ENCODE results near the gene NT5C2.
"Not testable (repeated sequence)": the region's sequence is repeated elsewhere in the genome, so short reads cannot be mapped to it uniquely, and the experiment has no call there.

The NT5C2 gene

GRCh38 chr10:103184615-103185014, 8.5 kb downstream of the NT5C2 start:
- Histone ChIP-seq H3K36me3 (ENCODE audit: control insufficient read depth in 2 of 2, insufficient read depth in 2 of 2, low read length in 2 of 2) (peaks cover 8% of the 10 kb centered on the region in 2 donors), H3K27me3 (ENCODE audit: control insufficient read depth in 1 of 2, insufficient read depth in 2 of 2, low read length in 2 of 2) (no peaks in the 10 kb centered on the region), H3K27ac (ENCODE audit: low read length) (no peak overlapping the region), H3K9me3 (ENCODE audit: control insufficient read depth in 2 of 2, low read length in 2 of 2) (no peaks in the 10 kb centered on the region), H3K9ac (ENCODE audit: low read length in 2 of 2) (no peak overlapping the region), H3K4me1 (ENCODE audit: control insufficient read depth, insufficient read depth, low read length) (peaks cover 3% of the 10 kb centered on the region), H3K4me3 (ENCODE audit: low read length in 2 of 2) (no peak overlapping the region)

- not testable (repeated sequence) for H3K4me1 ChIP-seq (ENCODE audit: control insufficient read depth, insufficient read depth, low read length); H3K36me3 ChIP-seq (ENCODE audit: control insufficient read depth in 2 of 2, insufficient read depth in 2 of 2, low read length in 2 of 2); H3K9ac ChIP-seq (ENCODE audit: low read length in 2 of 2); H3K9me3 ChIP-seq (ENCODE audit: control insufficient read depth in 2 of 2, low read length in 2 of 2); H3K4me3 ChIP-seq (ENCODE audit: low read length in 2 of 2); H3K27ac ChIP-seq (ENCODE audit: low read length); H3K27me3 ChIP-seq (ENCODE audit: control insufficient read depth in 1 of 2, insufficient read depth in 2 of 2, low read length in 2 of 2)
Measured at GRCh38 chr10:103183991-103184451, 9.1 kb downstream of the NT5C2 start.

GRCh38 chr10:103181244-103181643, 11.8 kb downstream of the NT5C2 start:
- no peak overlapping the region for H3K27ac ChIP-seq (ENCODE audit: low read length)
- H3K27me3 ChIP-seq (ENCODE audit: control insufficient read depth in 1 of 2, insufficient read depth in 2 of 2, low read length in 2 of 2), result no peaks in the 10 kb centered on the region
- peaks cover 8 to 12% of the 10 kb centered on the region in 2 donors for H3K36me3 ChIP-seq (ENCODE audit: control insufficient read depth in 2 of 2, insufficient read depth in 2 of 2, low read length in 2 of 2)
- H3K9me3 ChIP-seq (ENCODE audit: control insufficient read depth in 2 of 2, low read length in 2 of 2), result no peaks in the 10 kb centered on the region
- no peak overlapping the region for H3K9ac ChIP-seq (ENCODE audit: low read length in 2 of 2)
- peaks cover 3% of the 10 kb centered on the region for H3K4me1 ChIP-seq (ENCODE audit: control insufficient read depth, insufficient read depth, low read length)
- no peak overlapping the region for H3K4me3 ChIP-seq (ENCODE audit: low read length in 2 of 2)

- Histone ChIP-seq H3K9me3 (ENCODE audit: control insufficient read depth in 2 of 2, low read length in 2 of 2) (no peaks in the 10 kb centered on the region), H3K27ac (ENCODE audit: low read length) (no peak overlapping the region), H3K4me3 (ENCODE audit: low read length in 2 of 2) (no peak overlapping the region), H3K9ac (ENCODE audit: low read length in 2 of 2) (no peak overlapping the region), H3K27me3 (ENCODE audit: control insufficient read depth in 1 of 2, insufficient read depth in 2 of 2, low read length in 2 of 2) (no peaks in the 10 kb centered on the region), H3K36me3 (ENCODE audit: control insufficient read depth in 2 of 2, insufficient read depth in 2 of 2, low read length in 2 of 2) (peaks cover 8 to 12% of the 10 kb centered on the region in 2 donors), H3K4me1 (ENCODE audit: control insufficient read depth, insufficient read depth, low read length) (peaks cover 3% of the 10 kb centered on the region)
Measured at GRCh38 chr10:103180491-103180890, 12.6 kb downstream of the NT5C2 start.

GRCh38 chr10:103177123-103177522, 15.9 kb downstream of the NT5C2 start:
- Histone ChIP-seq H3K4me3 (ENCODE audit: low read length in 2 of 2) (no peak overlapping the region), H3K27me3 (ENCODE audit: control insufficient read depth in 1 of 2, insufficient read depth in 2 of 2, low read length in 2 of 2) (no peaks in the 10 kb centered on the region), H3K36me3 (ENCODE audit: control insufficient read depth in 2 of 2, insufficient read depth in 2 of 2, low read length in 2 of 2) (peaks cover 12 to 15% of the 10 kb centered on the region in 2 donors), H3K4me1 (ENCODE audit: control insufficient read depth, insufficient read depth, low read length) (no peaks in the 10 kb centered on the region), H3K9ac (ENCODE audit: low read length in 2 of 2) (no peak overlapping the region), H3K9me3 (ENCODE audit: control insufficient read depth in 2 of 2, low read length in 2 of 2) (no peaks in the 10 kb centered on the region), H3K27ac (ENCODE audit: low read length) (no peak overlapping the region)

GRCh38 chr10:103175580-103176285, 17.3 kb downstream of the NT5C2 start:
- Histone ChIP-seq H3K4me3 (ENCODE audit: low read length in 2 of 2) (no peak overlapping the region), H3K27ac (ENCODE audit: low read length) (no peak overlapping the region), H3K36me3 (ENCODE audit: control insufficient read depth in 2 of 2, insufficient read depth in 2 of 2, low read length in 2 of 2) (peaks cover 11 to 15% of the 10 kb centered on the region in 2 donors)

GRCh38 chr10:103174324-103174723, 18.7 kb downstream of the NT5C2 start:
- not testable (repeated sequence) for H3K27ac ChIP-seq (ENCODE audit: low read length); H3K4me3 ChIP-seq (ENCODE audit: low read length in 2 of 2); H3K27me3 ChIP-seq (ENCODE audit: control insufficient read depth in 1 of 2, insufficient read depth in 2 of 2, low read length in 2 of 2); H3K9me3 ChIP-seq (ENCODE audit: control insufficient read depth in 2 of 2, low read length in 2 of 2); H3K4me1 ChIP-seq (ENCODE audit: control insufficient read depth, insufficient read depth, low read length); H3K9ac ChIP-seq (ENCODE audit: low read length in 2 of 2)
- peaks cover 6 to 11% of the 10 kb centered on the region in 2 donors for H3K36me3 ChIP-seq (ENCODE audit: control insufficient read depth in 2 of 2, insufficient read depth in 2 of 2, low read length in 2 of 2)

More at GRCh38 chr10:103175580-103176285, 17.3 kb downstream of the NT5C2 start:
- Histone ChIP-seq H3K27me3 (ENCODE audit: control insufficient read depth in 1 of 2, insufficient read depth in 2 of 2, low read length in 2 of 2) (no peaks in the 10 kb centered on the region), H3K4me1 (ENCODE audit: control insufficient read depth, insufficient read depth, low read length) (no peaks in the 10 kb centered on the region), H3K9ac (ENCODE audit: low read length in 2 of 2) (no peak overlapping the region), H3K9me3 (ENCODE audit: control insufficient read depth in 2 of 2, low read length in 2 of 2) (no peaks in the 10 kb centered on the region)

GRCh38 chr10:103171278-103171677, 21.8 kb downstream of the NT5C2 start:
- no peak overlapping the region for H3K9ac ChIP-seq (ENCODE audit: low read length in 2 of 2)
- H3K9me3 ChIP-seq (ENCODE audit: control insufficient read depth in 2 of 2, low read length in 2 of 2), result no peaks in the 10 kb centered on the region
- H3K27ac ChIP-seq (ENCODE audit: low read length), result no peak overlapping the region
- H3K27me3 ChIP-seq (ENCODE audit: control insufficient read depth in 1 of 2, insufficient read depth in 2 of 2, low read length in 2 of 2), result no peaks in the 10 kb centered on the region
- no peak overlapping the region for H3K4me3 ChIP-seq (ENCODE audit: low read length in 2 of 2)
- peaks cover 6 to 11% of the 10 kb centered on the region in 2 donors for H3K36me3 ChIP-seq (ENCODE audit: control insufficient read depth in 2 of 2, insufficient read depth in 2 of 2, low read length in 2 of 2)
- H3K4me1 ChIP-seq (ENCODE audit: control insufficient read depth, insufficient read depth, low read length), result no peaks in the 10 kb centered on the region

- no peak overlapping the region for H3K27ac ChIP-seq (ENCODE audit: low read length)
- H3K36me3 ChIP-seq (ENCODE audit: control insufficient read depth in 2 of 2, insufficient read depth in 2 of 2, low read length in 2 of 2), result peaks cover 5 to 10% of the 10 kb centered on the region in 2 donors
Measured at GRCh38 chr10:103168438-103168837, 24.6 kb downstream of the NT5C2 start.

GRCh38 chr10:103167554-103167953, 25.5 kb downstream of the NT5C2 start:
- H3K9ac ChIP-seq (ENCODE audit: low read length in 2 of 2); H3K9me3 ChIP-seq (ENCODE audit: control insufficient read depth in 2 of 2, low read length in 2 of 2); H3K36me3 ChIP-seq (ENCODE audit: control insufficient read depth in 2 of 2, insufficient read depth in 2 of 2, low read length in 2 of 2); H3K4me3 ChIP-seq (ENCODE audit: low read length in 2 of 2); H3K27me3 ChIP-seq (ENCODE audit: control insufficient read depth in 1 of 2, insufficient read depth in 2 of 2, low read length in 2 of 2); H3K4me1 ChIP-seq (ENCODE audit: control insufficient read depth, insufficient read depth, low read length); H3K27ac ChIP-seq (ENCODE audit: low read length): not testable (repeated sequence)

More at GRCh38 chr10:103168438-103168837, 24.6 kb downstream of the NT5C2 start:
- no peaks in the 10 kb centered on the region for H3K27me3 ChIP-seq (ENCODE audit: control insufficient read depth in 1 of 2, insufficient read depth in 2 of 2, low read length in 2 of 2)
- no peaks in the 10 kb centered on the region for H3K9me3 ChIP-seq (ENCODE audit: control insufficient read depth in 2 of 2, low read length in 2 of 2)
- H3K4me3 ChIP-seq (ENCODE audit: low read length in 2 of 2), result no peak overlapping the region
- H3K9ac ChIP-seq (ENCODE audit: low read length in 2 of 2), result no peak overlapping the region
- H3K4me1 ChIP-seq (ENCODE audit: control insufficient read depth, insufficient read depth, low read length), result no peaks in the 10 kb centered on the region

- Histone ChIP-seq H3K36me3 (ENCODE audit: control insufficient read depth in 2 of 2, insufficient read depth in 2 of 2, low read length in 2 of 2) (peaks cover 5 to 6% of the 10 kb centered on the region in 2 donors), H3K27me3 (ENCODE audit: control insufficient read depth in 1 of 2, insufficient read depth in 2 of 2, low read length in 2 of 2) (no peaks in the 10 kb centered on the region), H3K4me3 (ENCODE audit: low read length in 2 of 2) (no peak overlapping the region), H3K4me1 (ENCODE audit: control insufficient read depth, insufficient read depth, low read length) (no peaks in the 10 kb centered on the region), H3K9ac (ENCODE audit: low read length in 2 of 2) (no peak overlapping the region), H3K9me3 (ENCODE audit: control insufficient read depth in 2 of 2, low read length in 2 of 2) (no peaks in the 10 kb centered on the region), H3K27ac (ENCODE audit: low read length) (no peak overlapping the region)
Measured at GRCh38 chr10:103166523-103166922, 26.5 kb downstream of the NT5C2 start.

Data from stomach smooth muscle (tissue), 2 donors.